OCI-LY1 (cell line): ENCODE results near the gene CMTM5.

ENCODE experiments used
- H2AFZ ChIP-seq: fragments of 200-600 bp; sonication (generic), shearing (Covaris generic); 2 replicates; pipeline ENCODE4 v1.6.0; 2014; ENCODE audit warnings: antibody characterized with exemption, mild to moderate bottlenecking, low read length
- H3F3A ChIP-seq: fragments of 200-600 bp; sonication (generic), shearing (Covaris generic); 2 replicates; pipeline ENCODE4 v1.6.0; 2014; ENCODE audit warnings: mild to moderate bottlenecking, antibody characterized with exemption, low read length, moderate library complexity; ENCODE audit not compliant: insufficient read depth
- H3K27ac ChIP-seq: fragments of 200-600 bp; sonication (generic); 2 replicates; pipeline ENCODE4 v1.5.1; 2014; ENCODE audit warnings: low read length, mixed run types, mild to moderate bottlenecking, low read depth; ENCODE audit not compliant: poor library complexity, severe bottlenecking
- H3K27me3 ChIP-seq: fragments of 200-600 bp; sonication (generic); 2 replicates; pipeline ENCODE4 v1.6.0; 2014; ENCODE audit warnings: antibody characterized with exemption, mild to moderate bottlenecking, low read length, moderate library complexity; ENCODE audit not compliant: insufficient read depth
- H3K36me3 ChIP-seq: fragments of 200-600 bp; sonication (generic); 2 replicates; pipeline ENCODE4 v1.6.1; 2014; ENCODE audit warnings: mild to moderate bottlenecking, antibody characterized with exemption, low read length, moderate library complexity, mixed read lengths; ENCODE audit not compliant: insufficient read depth
- H3K4me1 ChIP-seq: fragments of 200-600 bp; sonication (generic); 2 replicates; pipeline ENCODE4 v1.5.1; 2014; ENCODE audit warnings: mild to moderate bottlenecking, low read length, moderate library complexity; ENCODE audit not compliant: insufficient read depth, severe bottlenecking
- H3K4me2 ChIP-seq: fragments of 200-600 bp; sonication (generic), shearing (Covaris generic); 2 replicates; pipeline ENCODE4 v1.6.1; 2014; ENCODE audit warnings: low read length
- H3K4me3 ChIP-seq: fragments of 200-600 bp; sonication (generic); 2 replicates; pipeline ENCODE4 v1.5.1; 2014; ENCODE audit warnings: low read length, low read depth, mild to moderate bottlenecking, mixed read lengths; ENCODE audit not compliant: poor library complexity, severe bottlenecking
- H3K79me2 ChIP-seq: fragments of 200-600 bp; shearing (Covaris generic); 2 replicates; pipeline ENCODE4 v1.6.1; 2016; ENCODE audit warnings: mixed run types, low read length, mixed read lengths; ENCODE audit not compliant: insufficient read depth
- H3K9ac ChIP-seq: fragments of 200-600 bp; sonication (generic), shearing (Covaris generic); 2 replicates; pipeline ENCODE4 v1.6.1; 2014; ENCODE audit warnings: mild to moderate bottlenecking, low read length, mixed read lengths
- H3K9me2 ChIP-seq: fragments of 200-600 bp; sonication (generic), shearing (Covaris generic); 2 replicates; pipeline ENCODE4 v1.6.1; 2014; ENCODE audit warnings: low read depth, mild to moderate bottlenecking, low read length, mixed read lengths
- H3K9me3 ChIP-seq: fragments of 200-600 bp; shearing (Covaris generic); 2 replicates; pipeline ENCODE4 v1.6.1; 2014; ENCODE audit warnings: low read length, mixed read lengths
- H4K20me1 ChIP-seq: fragments of 200-600 bp; sonication (generic), shearing (Covaris generic); 2 replicates; pipeline ENCODE4 v1.6.0; 2016; ENCODE audit warnings: mild to moderate bottlenecking, low read length; ENCODE audit not compliant: insufficient read depth
- EZH2 ChIP-seq: fragments of 200-600 bp; sonication (generic), shearing (Covaris generic); IDR thresholded peaks from 2 replicates; pipeline ENCODE4 v1.8.0; 2017; ENCODE audit warnings: borderline replicate concordance, mixed run types, mild to moderate bottlenecking, antibody characterized with exemption, low read length, moderate library complexity, mixed read lengths
- TF ChIP-seq, protein P1 (sequence below): fragments of 200-600 bp; sonication (generic), shearing (Covaris generic); IDR thresholded peaks from 2 replicates; pipeline ENCODE4 v1.5.1; 2017; ENCODE audit warnings: mild to moderate bottlenecking, antibody characterized with exemption, low read length, moderate library complexity, mixed read lengths

The CMTM5 gene

DNA sequence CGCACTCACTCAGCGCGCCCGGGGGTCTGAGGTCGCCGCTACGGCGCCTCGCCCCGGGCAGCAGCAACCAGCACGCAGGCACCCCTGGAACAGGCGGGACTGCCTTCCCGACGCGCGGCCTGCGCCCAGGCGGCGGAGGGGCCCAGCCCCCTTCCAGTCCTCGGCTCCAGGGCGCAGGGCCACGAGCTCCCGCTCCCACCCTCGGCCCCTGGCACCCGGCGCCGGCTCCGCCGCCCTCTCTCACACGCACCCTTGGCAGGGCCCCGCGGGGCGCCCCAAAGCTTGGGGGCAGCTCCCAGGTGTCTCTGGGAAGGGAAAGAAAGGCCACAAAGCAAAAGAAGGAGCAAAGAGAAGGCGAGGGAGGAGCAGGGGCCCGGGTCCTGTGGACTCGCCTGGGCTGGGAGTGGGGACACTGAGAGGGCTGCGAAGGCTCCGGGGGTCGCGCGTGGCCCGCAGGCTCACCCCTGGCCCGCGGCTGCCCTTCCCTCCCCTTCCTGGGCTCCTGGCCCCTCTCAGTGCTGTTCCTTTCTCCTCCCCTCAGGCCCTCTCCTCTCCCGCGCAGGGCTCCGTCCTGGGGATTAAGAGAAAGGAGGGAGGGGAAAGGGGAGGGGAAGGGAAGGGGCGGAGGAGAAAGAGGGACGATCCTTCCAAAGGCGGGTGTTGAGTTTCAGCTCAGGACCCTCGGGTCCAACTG lies 11.0 kb upstream of the CMTM5 start:
- Histone ChIP-seq H3K36me3 (no peaks in the 10 kb centered on the region), H3F3A (no peaks in the 10 kb centered on the region), H3K4me3 (no peak overlapping the region), H3K27ac (no peak overlapping the region), H3K9ac (no peak overlapping the region), H4K20me1 (no peaks in the 10 kb centered on the region), H3K4me1 (no peaks in the 10 kb centered on the region), H3K79me2 (no peaks in the 10 kb centered on the region), H3K27me3 (no peaks in the 10 kb centered on the region; the same call in 1 of the 2 replicates), H3K9me2 (no peaks in the 10 kb centered on the region), H2AFZ (no peak overlapping the region), H3K4me2 (no peak overlapping the region), H3K9me3 (no peaks in the 10 kb centered on the region)
- no peak for TF ChIP-seq EZH2
- TF ChIP-seq, protein P1, sequence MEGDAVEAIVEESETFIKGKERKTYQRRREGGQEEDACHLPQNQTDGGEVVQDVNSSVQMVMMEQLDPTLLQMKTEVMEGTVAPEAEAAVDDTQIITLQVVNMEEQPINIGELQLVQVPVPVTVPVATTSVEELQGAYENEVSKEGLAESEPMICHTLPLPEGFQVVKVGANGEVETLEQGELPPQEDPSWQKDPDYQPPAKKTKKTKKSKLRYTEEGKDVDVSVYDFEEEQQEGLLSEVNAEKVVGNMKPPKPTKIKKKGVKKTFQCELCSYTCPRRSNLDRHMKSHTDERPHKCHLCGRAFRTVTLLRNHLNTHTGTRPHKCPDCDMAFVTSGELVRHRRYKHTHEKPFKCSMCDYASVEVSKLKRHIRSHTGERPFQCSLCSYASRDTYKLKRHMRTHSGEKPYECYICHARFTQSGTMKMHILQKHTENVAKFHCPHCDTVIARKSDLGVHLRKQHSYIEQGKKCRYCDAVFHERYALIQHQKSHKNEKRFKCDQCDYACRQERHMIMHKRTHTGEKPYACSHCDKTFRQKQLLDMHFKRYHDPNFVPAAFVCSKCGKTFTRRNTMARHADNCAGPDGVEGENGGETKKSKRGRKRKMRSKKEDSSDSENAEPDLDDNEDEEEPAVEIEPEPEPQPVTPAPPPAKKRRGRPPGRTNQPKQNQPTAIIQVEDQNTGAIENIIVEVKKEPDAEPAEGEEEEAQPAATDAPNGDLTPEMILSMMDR = no peak

DNA sequence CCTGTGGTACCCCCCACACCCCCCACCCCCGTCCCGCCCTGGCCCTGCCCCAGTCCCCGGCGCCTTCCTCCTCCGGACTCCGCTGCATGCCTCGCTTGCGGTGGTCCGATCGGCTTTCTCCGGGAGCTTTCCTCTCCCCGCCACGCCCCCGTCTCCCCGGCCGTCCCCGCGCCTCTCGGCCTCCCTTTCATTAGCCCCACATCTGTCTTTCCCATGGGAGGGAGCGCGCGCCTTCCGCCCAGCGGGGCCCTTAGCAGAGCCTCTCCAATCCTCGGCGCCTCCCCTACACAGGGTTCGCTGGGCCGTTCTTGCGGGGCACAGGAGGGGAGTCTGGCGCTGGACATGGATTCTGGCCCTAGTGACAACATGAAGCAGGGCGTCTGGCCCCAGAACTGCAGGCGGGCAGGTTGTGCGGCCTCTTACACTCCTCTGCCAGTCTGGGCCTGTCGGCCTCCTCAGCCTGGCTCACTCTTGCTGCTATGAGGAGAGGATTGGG lies 10.4 kb upstream of the CMTM5 start:
- no peaks in the 10 kb centered on the region for H3F3A ChIP-seq
- H3K36me3 ChIP-seq = no peaks in the 10 kb centered on the region
- no peaks in the 10 kb centered on the region for H3K79me2 ChIP-seq
- TF ChIP-seq EZH2 = no peak
- TF ChIP-seq, protein P1 = no peak
- no peak overlapping the region for H3K27ac ChIP-seq
- no peaks in the 10 kb centered on the region for H3K9me3 ChIP-seq
- no peak overlapping the region for H3K4me3 ChIP-seq
- H3K4me1 ChIP-seq = no peaks in the 10 kb centered on the region
- H3K9me2 ChIP-seq = no peaks in the 10 kb centered on the region
- H3K4me2 ChIP-seq = no peak overlapping the region
- H4K20me1 ChIP-seq = no peaks in the 10 kb centered on the region
- no peak overlapping the region for H2AFZ ChIP-seq
- H3K9ac ChIP-seq = no peak overlapping the region
- H3K27me3 ChIP-seq = no peaks in the 10 kb centered on the region; the same call in 1 of the 2 replicates

DNA sequence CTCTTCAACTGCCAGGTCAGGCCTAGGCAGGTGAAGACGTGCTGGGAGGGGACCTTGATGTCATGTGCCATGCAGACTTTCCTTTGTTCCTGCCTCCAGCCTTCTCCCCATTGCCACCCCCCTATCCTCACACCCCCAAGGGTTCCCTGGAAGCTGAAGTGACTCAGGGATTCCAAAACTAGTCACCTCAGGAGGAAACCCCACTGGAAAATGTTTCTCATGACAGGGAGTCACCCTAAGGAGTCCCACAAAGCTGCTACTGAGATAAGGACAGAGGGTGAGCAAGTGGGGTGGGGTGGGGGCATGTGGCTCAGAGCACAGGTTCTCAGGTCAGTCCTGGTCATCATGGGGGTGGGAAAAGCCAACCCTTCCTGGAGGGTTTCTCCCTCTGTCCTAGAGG lies 6.6 kb upstream of the CMTM5 start:
- Histone ChIP-seq H3K79me2 (no peaks in the 10 kb centered on the region), H3K4me3 (no peak overlapping the region), H3K36me3 (no peaks in the 10 kb centered on the region), H3K4me1 (no peaks in the 10 kb centered on the region), H3K4me2 (no peak overlapping the region), H3K27ac (no peak overlapping the region), H3K9ac (no peak overlapping the region), H3F3A (no peaks in the 10 kb centered on the region), H3K27me3 (no peaks in the 10 kb centered on the region), H4K20me1 (no peaks in the 10 kb centered on the region), H2AFZ (no peak overlapping the region), H3K9me2 (no peaks in the 10 kb centered on the region), H3K9me3 (no peaks in the 10 kb centered on the region)
- TF ChIP-seq, protein P1 = no peak
- no peak for TF ChIP-seq EZH2
